NOMO-1 (cell line): ENCODE measurements around the gene PRR20G.

Source experiments
- DNase-seq, 2 experiments: peaks; one replicate each; lab custom pipeline; 2025; ENCODE audit not compliant: unreplicated experiment in 2 of 2; lab: John Stamatoyannopoulos, UW

The PRR20G gene

GRCh38 chr3:127264794-127265514 lies 22.9 kb downstream of the PRR20G start:
- DNase-seq: no peak

- no peak for DNase-seq
These were observed 23.6 kb downstream of the PRR20G start for GRCh38 chr3:127264292-127264691.

GRCh38 chr3:127263586-127264231 lies 24.1 kb downstream of the PRR20G start:
- no peak for DNase-seq

GRCh38 chr3:127263037-127263436 lies 24.8 kb downstream of the PRR20G start:
- no peak for DNase-seq

DNA sequence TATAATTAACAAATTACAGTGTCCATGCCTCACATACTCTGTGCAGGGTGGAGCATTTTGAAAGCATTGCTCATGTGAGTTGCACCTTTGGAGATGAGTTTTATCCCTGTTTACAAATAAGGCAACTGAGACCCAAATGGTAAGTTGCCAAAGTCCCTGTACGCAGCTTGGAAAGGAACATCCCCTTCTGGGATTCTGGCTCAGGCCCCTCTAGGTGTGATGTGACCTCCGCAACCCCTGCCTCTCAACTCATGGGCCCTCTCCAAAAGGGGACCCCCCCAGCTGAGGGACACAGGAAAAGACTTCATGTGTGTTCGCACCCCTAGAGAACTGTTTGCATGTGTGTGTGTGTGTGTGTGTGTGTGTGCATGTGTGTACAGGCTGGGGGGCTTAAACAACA lies 25.3 kb downstream of the PRR20G start:
- DNase-seq: no peak

DNA sequence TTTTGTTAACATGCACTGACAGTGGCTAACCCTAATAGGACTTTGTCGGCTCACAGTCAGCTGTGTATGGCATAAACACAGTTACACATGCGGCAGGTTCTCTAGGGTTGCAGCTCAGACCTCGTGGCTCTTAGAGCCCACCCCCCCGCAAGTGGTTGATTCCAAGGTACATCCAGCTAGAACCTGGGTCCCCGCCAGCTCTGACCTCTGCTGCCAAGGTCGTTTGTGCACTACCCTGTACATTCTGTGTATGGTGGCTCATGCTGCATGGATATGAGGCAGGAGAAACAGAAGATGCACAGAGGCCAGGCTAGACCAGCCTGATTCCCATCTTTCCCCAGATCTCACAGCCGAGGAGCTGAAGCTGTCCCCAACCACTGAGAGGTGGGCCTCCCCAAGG lies 25.9 kb downstream of the PRR20G start:
- no peak for DNase-seq

DNA sequence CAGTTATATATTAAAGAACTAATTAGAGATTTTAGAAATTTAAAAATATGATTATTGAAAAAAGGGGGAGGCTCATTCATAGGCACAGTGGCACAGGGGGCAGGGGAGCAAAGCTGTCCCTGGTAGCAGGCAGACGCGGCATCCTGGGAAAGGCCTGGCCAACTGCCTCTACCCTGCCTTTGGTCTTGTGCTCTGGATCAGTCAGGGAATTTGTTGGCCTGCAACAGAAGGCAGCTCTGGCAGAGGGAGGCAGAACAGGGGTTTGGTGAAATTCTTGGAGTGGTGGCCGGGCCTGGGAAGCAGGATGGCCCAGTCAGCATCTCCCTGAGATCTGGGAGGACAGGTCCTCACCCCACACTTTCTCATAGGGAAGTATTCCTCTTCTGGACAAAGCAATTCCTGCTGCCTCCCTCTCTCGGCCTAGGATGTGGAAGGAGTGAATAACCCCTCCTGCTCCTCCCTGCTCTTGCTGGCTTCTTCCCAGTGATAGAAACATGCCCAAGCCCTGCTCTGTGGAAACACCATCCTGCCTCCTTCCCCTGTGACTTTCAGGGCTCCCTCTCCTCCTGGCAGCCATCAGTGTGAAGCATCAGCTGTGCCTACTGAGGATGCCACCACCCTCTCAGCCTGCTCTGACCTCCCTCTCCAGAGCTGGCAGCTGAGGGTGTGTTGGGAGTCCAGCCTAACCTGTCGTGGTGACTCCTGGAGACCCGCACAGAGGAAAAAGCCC lies 26.9 kb downstream of the PRR20G start:
- no peak for DNase-seq

GRCh38 chr3:127260416-127260815 lies 27.4 kb downstream of the PRR20G start:
- no peak for DNase-seq

DNA sequence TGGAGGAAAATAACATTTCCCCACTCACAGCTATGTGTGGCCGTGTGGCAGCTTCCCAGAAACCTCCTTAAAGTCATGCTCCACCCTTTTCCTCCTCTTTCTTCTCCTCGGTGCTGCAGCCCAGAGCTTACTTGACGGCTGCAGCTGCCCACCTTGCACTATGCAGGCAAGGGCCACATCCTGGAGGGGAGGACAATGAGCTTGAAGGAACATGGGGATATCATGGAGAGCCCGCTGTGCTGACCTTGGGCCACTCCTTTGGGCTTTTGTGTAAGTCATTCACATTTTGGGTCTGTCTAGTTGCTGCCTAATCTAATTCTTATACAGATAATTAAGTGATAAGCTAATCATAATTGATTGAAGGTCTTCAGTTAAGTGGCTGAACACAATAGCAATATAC lies 28.0 kb downstream of the PRR20G start:
- DNase-seq: no peak

DNA sequence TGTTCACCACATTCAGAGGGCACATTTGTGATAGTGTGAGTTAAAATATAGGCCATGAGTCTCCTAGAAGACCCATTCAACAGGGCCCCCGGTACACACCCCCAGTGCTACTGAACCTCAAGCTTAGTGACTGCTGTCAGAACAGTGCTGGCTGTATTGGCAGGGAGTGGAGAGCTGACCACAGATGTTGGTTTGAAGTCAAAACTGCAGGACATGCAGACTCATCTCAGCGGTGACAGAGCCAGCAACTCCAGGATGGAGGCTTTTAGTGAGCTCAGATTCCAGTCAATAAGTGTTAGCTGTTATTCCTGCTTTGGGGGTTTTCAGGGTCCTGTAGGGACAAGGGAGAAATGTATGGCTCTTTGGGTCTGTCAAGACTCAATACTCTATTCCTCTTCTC lies 29.1 kb downstream of the PRR20G start:
- no peak for DNase-seq

DNA sequence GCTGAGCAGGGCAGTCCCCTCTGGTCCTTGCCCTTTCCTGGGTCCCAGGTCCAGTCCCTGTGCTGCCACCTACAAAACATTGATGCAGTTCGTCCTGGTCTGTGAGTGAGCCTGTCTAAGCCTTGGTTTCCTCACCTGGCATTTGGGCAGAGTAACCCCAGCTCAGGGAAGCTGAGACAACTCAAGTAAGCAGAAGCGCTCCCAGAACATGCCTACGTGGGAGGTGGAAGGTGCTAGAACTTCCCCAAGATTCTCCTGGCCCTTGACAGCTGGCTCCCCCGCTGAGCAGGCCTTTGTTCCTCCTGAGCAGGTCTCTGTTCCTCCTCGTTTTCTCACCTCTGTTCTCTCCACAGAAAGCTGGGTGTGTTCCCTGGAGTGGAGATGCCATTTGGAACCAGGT lies 30.5 kb downstream of the PRR20G start:
- DNase-seq: no peak

DNA sequence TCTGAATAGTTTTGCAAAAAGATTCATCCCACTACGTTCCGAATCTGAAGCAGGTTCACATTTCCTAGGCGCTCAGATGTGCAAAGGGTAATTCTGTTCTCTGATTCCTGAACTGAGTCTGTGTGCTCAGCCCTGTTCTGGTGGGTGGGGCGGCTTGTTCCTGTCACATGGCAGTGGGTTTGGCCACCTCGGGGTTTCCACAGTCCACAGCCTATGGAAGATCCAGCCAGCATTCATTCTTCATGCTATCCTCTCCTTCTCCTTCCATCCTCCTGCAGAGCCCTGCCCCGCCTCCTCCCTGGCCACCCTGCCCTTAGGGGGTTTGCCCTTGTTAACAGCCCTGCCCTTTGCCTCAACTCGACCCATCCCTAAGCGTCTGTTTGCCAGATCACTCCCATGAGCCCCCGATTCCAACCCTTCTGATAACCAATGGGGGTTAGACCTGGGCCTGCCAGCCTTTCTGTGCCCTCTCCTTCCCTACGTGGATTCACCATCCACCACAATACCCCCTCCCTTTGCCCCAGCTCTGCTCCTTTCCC lies 31.0 kb downstream of the PRR20G start:
- no peak for DNase-seq

DNA sequence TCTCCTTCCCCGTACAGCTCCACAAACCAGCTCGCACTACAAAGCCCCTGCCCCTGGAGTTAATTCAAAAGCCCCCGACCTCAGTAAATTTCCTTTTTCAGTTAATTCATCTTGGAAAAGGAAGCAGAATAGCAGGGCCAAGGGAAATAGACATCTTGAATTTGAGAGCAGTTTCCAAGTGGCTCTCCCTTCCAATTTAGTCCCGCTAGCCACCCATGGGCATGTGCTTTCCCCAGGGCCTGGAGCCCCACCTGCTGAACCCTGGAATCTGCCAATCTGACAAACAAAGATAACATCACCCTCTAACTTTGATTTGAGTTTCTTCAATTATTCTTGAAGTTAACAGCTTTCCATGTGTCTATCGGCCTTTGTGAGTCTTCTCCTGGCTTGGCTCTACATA lies 31.7 kb downstream of the PRR20G start:
- DNase-seq: no peak

DNA sequence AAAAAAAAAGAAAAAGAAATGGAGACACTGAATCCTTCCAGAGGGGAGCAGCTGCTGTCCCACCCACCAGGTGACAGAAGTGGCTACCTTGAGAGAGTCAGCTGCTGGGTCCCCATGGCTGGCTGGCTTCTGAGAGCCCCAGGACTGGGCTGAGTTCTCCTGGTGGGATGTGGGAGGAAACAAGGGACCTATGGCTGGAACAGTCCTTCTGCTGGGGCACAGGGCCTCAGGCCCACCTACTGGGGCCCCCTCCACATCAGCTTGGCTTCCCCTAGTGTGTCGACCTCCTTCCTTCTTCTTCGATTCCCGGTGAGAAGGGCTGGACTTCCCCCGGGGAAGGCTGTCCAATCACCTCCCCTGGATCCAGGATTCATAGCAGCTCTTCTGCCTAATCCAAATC lies 32.3 kb downstream of the PRR20G start:
- no peak for DNase-seq

- DNase-seq: peak in 1 of 2 experiments; percentile 3
These were observed 33.1 kb downstream of the PRR20G start for GRCh38 chr3:127254730-127255129.

DNA sequence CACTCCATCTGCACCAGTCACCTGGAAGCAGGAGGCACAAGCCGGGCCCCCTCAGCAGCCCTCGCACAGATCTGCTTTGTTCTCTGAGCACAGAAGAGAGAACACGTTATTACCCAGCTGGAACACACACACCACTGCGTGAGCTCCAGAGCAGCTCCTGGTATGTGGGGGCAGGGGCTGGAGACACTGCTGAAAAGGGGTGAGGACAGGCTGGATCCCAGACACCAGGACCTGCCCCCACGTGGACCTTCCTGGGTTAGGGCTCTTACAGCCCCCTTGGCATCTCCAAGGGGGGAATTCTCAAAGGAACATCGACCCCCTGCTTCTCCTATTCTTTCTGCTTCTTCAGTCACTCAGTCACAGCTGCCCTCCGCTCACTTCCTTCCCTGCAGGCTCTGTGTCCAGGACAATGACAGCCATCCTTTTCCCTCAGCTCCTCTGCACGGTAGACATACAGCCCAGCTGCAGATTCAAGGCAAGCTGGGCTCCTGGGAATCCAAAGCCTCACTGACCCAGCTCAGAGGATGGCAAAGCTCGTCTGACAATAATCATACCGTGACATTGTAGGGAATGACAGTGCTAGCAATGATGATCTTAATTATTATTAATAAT lies 33.7 kb downstream of the PRR20G start:
- no peak for DNase-seq

DNA sequence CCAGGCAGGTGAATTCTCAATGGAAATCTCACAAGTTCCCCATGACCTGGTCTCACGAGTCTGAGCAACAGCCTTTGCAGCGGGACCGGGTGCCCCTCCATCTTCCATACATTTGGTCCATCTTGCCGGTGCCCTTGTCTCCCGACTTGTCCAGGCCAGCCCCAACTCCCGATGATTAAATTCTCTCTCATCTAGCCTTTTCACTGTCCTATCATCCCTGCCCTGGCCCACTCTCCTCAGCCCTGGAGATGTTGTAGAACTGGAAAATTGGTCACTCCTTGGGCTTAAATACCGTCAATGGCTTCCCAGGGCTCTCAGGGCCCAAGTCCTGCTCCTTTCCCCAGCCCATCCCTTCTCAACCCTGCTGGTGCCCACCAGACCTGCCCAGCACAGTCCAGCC lies 34.4 kb downstream of the PRR20G start:
- DNase-seq: no peak

- no peak for DNase-seq
These were observed 35.4 kb downstream of the PRR20G start for GRCh38 chr3:127252446-127252845.

GRCh38 chr3:127250032-127250431 lies 37.8 kb downstream of the PRR20G start:
- DNase-seq: no peak

DNA sequence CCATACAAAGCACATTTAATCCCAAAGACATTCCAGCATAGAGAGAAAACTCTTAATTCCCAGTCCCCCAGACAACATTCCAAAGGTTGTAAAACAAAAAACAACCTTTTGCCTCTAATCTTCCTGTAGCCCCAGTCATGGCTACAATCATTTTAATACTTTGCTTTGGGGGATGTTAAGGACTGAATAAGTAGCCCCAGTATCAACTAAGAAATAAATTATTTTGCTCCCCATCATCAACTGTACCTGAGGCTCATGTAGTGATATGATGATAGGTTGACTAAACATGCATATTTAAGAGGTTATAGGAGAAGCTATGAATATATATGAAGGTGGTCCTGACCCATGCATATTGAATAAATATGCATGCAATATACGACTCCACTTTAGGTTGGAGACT lies 40.6 kb downstream of the PRR20G start:
- DNase-seq: no peak

- DNase-seq: no peak
These were observed 49.2 kb downstream of the PRR20G start for GRCh38 chr3:127238602-127239001.
